ENCODE measurements around the gene RLBP1. TPM values are rescaled to one million over a fixed set of nuclear protein-coding genes. Genes with fewer than 3 reads are reported as not detected.
A peak's percentile ranks its signal among the peaks of the same experiment; 100 is the strongest.

RLBP1 gene
- total and polyA plus RNA-seq, 2 experiments from 2014 or later, result not detected

DNA sequence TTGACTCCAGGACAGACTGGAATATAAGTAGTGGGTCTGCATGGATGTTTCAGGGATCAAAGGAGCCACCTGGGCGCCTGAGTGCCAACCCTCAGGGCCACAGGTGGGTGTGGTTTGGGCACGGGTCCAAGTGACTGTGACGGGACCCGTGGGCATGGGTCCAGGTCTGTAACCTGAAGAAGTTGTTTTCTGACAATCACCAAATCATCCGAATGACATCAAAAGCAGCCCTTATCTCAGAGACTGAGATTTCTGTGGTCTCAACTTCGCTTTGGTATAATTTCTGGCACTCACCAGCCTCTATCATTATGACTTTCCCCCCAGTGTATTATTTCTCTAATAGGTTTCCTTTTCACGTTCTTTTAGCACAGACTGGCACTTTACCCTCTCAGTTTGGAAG, 24.4 kb downstream of the RLBP1 start:
- TF ChIP-seq EZH2 (IDR thresholded peaks at IDR 0.05; ENCODE audit: insufficient read depth, poor library complexity, severe bottlenecking) (no peak), EZH2phosphoT487 (IDR thresholded peaks at IDR 0.05; ENCODE audit: insufficient read depth, low read depth) (no peak)
- H3K27ac ChIP-seq, result no peak overlapping the region
- H3K9me2 ChIP-seq (ENCODE audit: insufficient read depth), result no peaks in the 10 kb centered on the region
- H3K36me3 ChIP-seq (ENCODE audit: low read depth), result no peaks in the 10 kb centered on the region
- no peaks in the 10 kb centered on the region for H3K27me3 ChIP-seq (replicated peaks; ENCODE audit: insufficient read depth)
- H3K4me1 ChIP-seq (ENCODE audit: insufficient read depth), result peaks cover 24% of the 10 kb centered on the region
- 67 to 71% methylated on average over 7 of the region's 7 CpGs for WGBS, 2 experiments (ENCODE audit: low coverage in 1 of 2, low lambda C conversion rate in 2 of 2, missing lambda C conversion rate in 2 of 2)
- in situ Hi-C loops (cut with MboI), result loop anchor here (25.0 kb wide), 1 partner anchor 535 kb away; no protein-coding TSS in a partner anchor
- H3K9me3 ChIP-seq (ENCODE audit: low read depth), result no peaks in the 10 kb centered on the region
- H2AFZ ChIP-seq, result no peak overlapping the region
- H3K9ac ChIP-seq, result no peak overlapping the region
- H4K20me1 ChIP-seq (ENCODE audit: insufficient read depth), result no peaks in the 10 kb centered on the region
- no peak for DNase-seq
- no peak overlapping the region for H3K4me3 ChIP-seq
- H3K79me2 ChIP-seq (ENCODE audit: insufficient read depth), result no peaks in the 10 kb centered on the region
- H3K4me2 ChIP-seq (ENCODE audit: unreplicated experiment), result no peak overlapping the region
- H3F3A ChIP-seq (ENCODE audit: insufficient read depth), result peaks cover 19% of the 10 kb centered on the region; the same call in 1 of the 2 replicates

DNA sequence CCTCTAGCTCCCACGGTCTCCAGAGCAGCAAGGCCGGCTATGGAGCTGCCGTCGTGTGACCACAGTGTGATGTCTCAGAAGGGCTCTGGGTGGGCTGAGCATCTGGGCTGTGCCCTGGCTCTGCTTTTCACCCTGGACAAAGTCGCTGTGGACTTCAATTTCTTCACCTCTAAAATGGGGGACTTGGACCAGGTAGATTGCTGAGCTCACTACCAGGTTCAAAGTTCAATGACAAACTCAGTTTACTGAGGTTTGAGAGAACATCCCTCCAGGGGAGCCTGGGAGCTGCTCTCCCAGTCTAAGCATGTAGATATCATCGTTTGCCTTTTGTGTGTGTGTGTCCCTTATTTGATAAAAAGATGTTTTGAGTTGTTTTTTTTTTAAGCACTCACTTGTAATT, 25.1 kb downstream of the RLBP1 start:
- no peak for DNase-seq
- Histone ChIP-seq H4K20me1 (ENCODE audit: insufficient read depth) (no peaks in the 10 kb centered on the region), H3K27me3 (replicated peaks; ENCODE audit: insufficient read depth) (no peaks in the 10 kb centered on the region), H3K9ac (peak overlapping the region; percentile 55), H3K4me1 (ENCODE audit: insufficient read depth) (peaks cover 24% of the 10 kb centered on the region), H3K9me2 (ENCODE audit: insufficient read depth) (no peaks in the 10 kb centered on the region), H3K79me2 (ENCODE audit: insufficient read depth) (no peaks in the 10 kb centered on the region), H3F3A (ENCODE audit: insufficient read depth) (peaks cover 19% of the 10 kb centered on the region; the same call in 1 of the 2 replicates), H3K4me2 (ENCODE audit: unreplicated experiment) (no peak overlapping the region), H3K36me3 (ENCODE audit: low read depth) (no peaks in the 10 kb centered on the region), H2AFZ (peak overlapping the region; percentile 11; the same call in 1 of the 2 replicates), H3K9me3 (ENCODE audit: low read depth) (no peaks in the 10 kb centered on the region), H3K4me3 (no peak overlapping the region), H3K27ac (peak overlapping the region; percentile 92)
- in situ Hi-C loops (cut with MboI), result loop anchor here (25.0 kb wide), 1 partner anchor 534 kb away; no protein-coding TSS in a partner anchor
- WGBS, 2 experiments (ENCODE audit: low coverage in 1 of 2, low lambda C conversion rate in 2 of 2, missing lambda C conversion rate in 2 of 2), result 51 to 57% methylated on average over 6 of the region's 6 CpGs
- TF ChIP-seq EZH2 (IDR thresholded peaks at IDR 0.05; ENCODE audit: insufficient read depth, poor library complexity, severe bottlenecking), result no peak
- no peak for TF ChIP-seq EZH2phosphoT487 (IDR thresholded peaks at IDR 0.05; ENCODE audit: insufficient read depth, low read depth)

DNA sequence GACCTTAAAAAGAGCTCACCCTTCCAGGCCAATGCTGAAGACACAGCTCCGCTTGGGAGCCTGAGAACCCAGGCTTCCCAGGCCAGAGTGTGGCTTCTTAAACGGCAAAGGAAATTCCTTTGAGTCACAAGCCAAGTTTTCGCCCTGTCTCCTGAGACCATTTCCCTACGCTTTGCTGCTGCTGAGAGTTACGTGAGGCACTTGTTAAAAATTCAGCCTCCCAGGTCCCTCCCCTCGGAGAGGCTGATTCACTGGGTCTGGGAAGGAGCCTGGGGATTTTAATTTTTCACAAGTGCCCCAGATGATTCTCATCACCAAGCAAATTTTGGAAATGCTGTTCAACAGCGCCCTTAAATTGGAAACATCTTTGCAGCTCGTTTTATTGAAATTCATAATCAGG, 25.5 kb downstream of the RLBP1 start:
- H3K9me3 ChIP-seq (ENCODE audit: low read depth), result no peaks in the 10 kb centered on the region
- no peaks in the 10 kb centered on the region for H3K9me2 ChIP-seq (ENCODE audit: insufficient read depth)
- no peaks in the 10 kb centered on the region for H3K79me2 ChIP-seq (ENCODE audit: insufficient read depth)
- H3K4me3 ChIP-seq, result no peak overlapping the region
- H3K9ac ChIP-seq, result peak overlapping the region; percentile 70
- peak overlapping the region; percentile 92 for H3K27ac ChIP-seq
- no peaks in the 10 kb centered on the region for H4K20me1 ChIP-seq (ENCODE audit: insufficient read depth)
- H3K4me1 ChIP-seq (ENCODE audit: insufficient read depth), result peaks cover 24% of the 10 kb centered on the region
- 26% methylated on average over 8 of the region's 8 CpGs for WGBS, 2 experiments (ENCODE audit: low coverage in 1 of 2, low lambda C conversion rate in 2 of 2, missing lambda C conversion rate in 2 of 2)
- in situ Hi-C loops (cut with MboI), result loop anchor here (25.0 kb wide), 1 partner anchor 534 kb away; no protein-coding TSS in a partner anchor
- TF ChIP-seq EZH2 (IDR thresholded peaks at IDR 0.05; ENCODE audit: insufficient read depth, poor library complexity, severe bottlenecking), result no peak
- TF ChIP-seq EZH2phosphoT487 (IDR thresholded peaks at IDR 0.05; ENCODE audit: insufficient read depth, low read depth), result no peak
- H2AFZ ChIP-seq, result peak overlapping the region; percentile 11; the same call in 1 of the 2 replicates
- H3K27me3 ChIP-seq (replicated peaks; ENCODE audit: insufficient read depth), result no peaks in the 10 kb centered on the region
- no peaks in the 10 kb centered on the region for H3K36me3 ChIP-seq (ENCODE audit: low read depth)
- H3K4me2 ChIP-seq (ENCODE audit: unreplicated experiment), result peak overlapping the region; percentile 64
- DNase-seq, result peak; percentile 91
- peaks cover 19% of the 10 kb centered on the region; the same call in 1 of the 2 replicates for H3F3A ChIP-seq (ENCODE audit: insufficient read depth)

DNA sequence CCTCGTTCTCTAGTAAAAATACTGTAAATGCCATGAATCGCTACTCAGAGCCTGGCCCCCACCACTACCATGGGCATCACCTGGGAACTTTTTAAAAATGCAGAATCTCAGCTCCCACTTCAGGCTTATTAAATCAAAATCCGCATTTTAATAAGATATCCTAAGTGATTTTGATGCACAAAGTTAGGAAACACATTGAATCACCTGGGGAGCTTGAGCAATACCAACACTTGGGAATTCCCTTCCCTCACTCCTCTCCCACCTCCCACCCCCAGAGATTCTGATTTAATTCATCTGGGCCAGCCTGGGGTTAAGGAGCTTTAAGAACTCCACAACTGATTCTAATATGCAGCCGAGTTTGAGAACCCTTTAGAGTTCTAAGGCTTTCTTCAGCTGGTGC, 26.8 kb downstream of the RLBP1 start:
- Histone ChIP-seq H3K9me3 (ENCODE audit: low read depth) (no peaks in the 10 kb centered on the region), H4K20me1 (ENCODE audit: insufficient read depth) (no peaks in the 10 kb centered on the region), H3K79me2 (ENCODE audit: insufficient read depth) (no peaks in the 10 kb centered on the region), H3K4me1 (ENCODE audit: insufficient read depth) (peaks cover 24% of the 10 kb centered on the region), H3K9ac (no peak overlapping the region), H3K4me2 (ENCODE audit: unreplicated experiment) (no peak overlapping the region), H3F3A (ENCODE audit: insufficient read depth) (peaks cover 19% of the 10 kb centered on the region; the same call in 1 of the 2 replicates), H3K36me3 (ENCODE audit: low read depth) (peaks cover under 1% of the 10 kb centered on the region; the same call in 1 of the 2 replicates), H3K27me3 (replicated peaks; ENCODE audit: insufficient read depth) (no peaks in the 10 kb centered on the region), H3K27ac (no peak overlapping the region), H3K9me2 (ENCODE audit: insufficient read depth) (no peaks in the 10 kb centered on the region), H3K4me3 (no peak overlapping the region), H2AFZ (no peak overlapping the region)
- in situ Hi-C loops (cut with MboI), result loop anchor here (25.0 kb wide), 1 partner anchor 532 kb away; no protein-coding TSS in a partner anchor
- TF ChIP-seq EZH2phosphoT487 (IDR thresholded peaks at IDR 0.05; ENCODE audit: insufficient read depth, low read depth), result no peak
- WGBS, 2 experiments (ENCODE audit: low coverage in 1 of 2, low lambda C conversion rate in 2 of 2, missing lambda C conversion rate in 2 of 2), result 72 to 79% methylated on average over 4 of the region's 4 CpGs
- no peak for DNase-seq

Measured in GM23248 (cell line).